SU-DHL-6 (cell line): ENCODE measurements around the gene IKBKE.

ENCODE experiments used
- H2AFZ ChIP-seq: fragments of 200-600 bp; sonication (generic); 2 replicates; pipeline ENCODE4 v1.6.1; 2014; ENCODE audit warnings: low read depth, mild to moderate bottlenecking, moderate library complexity, mixed read lengths, antibody characterized with exemption, low read length; ENCODE audit not compliant: severe bottlenecking
- H3F3A ChIP-seq: fragments of 200-600 bp; shearing (Covaris generic); 2 replicates; pipeline ENCODE4 v1.6.0; 2016; ENCODE audit warnings: antibody characterized with exemption, mild to moderate bottlenecking; ENCODE audit not compliant: insufficient read depth
- H3K27ac ChIP-seq: fragments of 200-600 bp; sonication (generic); 2 replicates; pipeline ENCODE4 v1.5.1; 2016; ENCODE audit warnings: low read depth, mild to moderate bottlenecking, low read length, moderate library complexity, mixed read lengths
- H3K27me3 ChIP-seq: fragments of 200-600 bp; sonication (generic), shearing (Covaris generic); 2 replicates; pipeline ENCODE4 v1.6.0; 2014; ENCODE audit warnings: mild to moderate bottlenecking, low read length
- H3K36me3 ChIP-seq: fragments of 200-600 bp; sonication (generic); 2 replicates; pipeline ENCODE4 v1.6.1; 2014; ENCODE audit warnings: mild to moderate bottlenecking, low read length, mixed read lengths
- H3K4me2 ChIP-seq: fragments of 300-600, 200-600 bp; shearing (Covaris generic), sonication (generic); 2 replicates; pipeline ENCODE4 v1.6.0; 2014; ENCODE audit warnings: low read length, low read depth, mild to moderate bottlenecking; ENCODE audit not compliant: poor library complexity, severe bottlenecking
- H3K4me3 ChIP-seq: fragments of 200-600 bp; sonication (generic); 2 replicates; pipeline ENCODE4 v1.5.1; 2014; ENCODE audit warnings: antibody characterized with exemption, low read length, mild to moderate bottlenecking, mixed read lengths; ENCODE audit not compliant: insufficient read depth, poor library complexity, severe bottlenecking
- H3K79me2 ChIP-seq: fragments of 200-600 bp; sonication (generic); 2 replicates; pipeline ENCODE4 v1.6.1; 2014; ENCODE audit warnings: mild to moderate bottlenecking, low read length, moderate library complexity; ENCODE audit not compliant: insufficient read depth
- H3K9ac ChIP-seq: fragments of 200-600 bp; sonication (generic); 2 replicates; pipeline ENCODE4 v1.7.0; 2014; ENCODE audit warnings: mild to moderate bottlenecking, low read length
- H3K9me2 ChIP-seq: fragments of 200-600 bp; sonication (generic); replicated peaks from 2 replicates; pipeline ENCODE4 v1.6.1; 2014; ENCODE audit warnings: low read length; ENCODE audit not compliant: insufficient read depth
- H3K9me3 ChIP-seq: fragments of 200-600 bp; sonication (generic); 2 replicates; pipeline ENCODE4 v1.6.1; 2014; ENCODE audit warnings: low read length, mixed read lengths; ENCODE audit not compliant: insufficient read depth
- H4K20me1 ChIP-seq: fragments of 200-600 bp; sonication (generic); 2 replicates; pipeline ENCODE4 v1.6.1; 2014; ENCODE audit warnings: low read depth, mild to moderate bottlenecking, antibody characterized with exemption, low read length, moderate library complexity, mixed read lengths
- EZH2phosphoT487 ChIP-seq: fragments of 200-600 bp; sonication (generic), shearing (Covaris generic); conservative IDR thresholded peaks from 2 replicates; pipeline ENCODE4 v1.6.1; 2018; ENCODE audit warnings: mild to moderate bottlenecking, antibody characterized with exemption, low read length, moderate library complexity, mixed read lengths
- TF ChIP-seq, protein P1 (sequence below): fragments of 200-600 bp; sonication (generic); IDR thresholded peaks from one replicate; pipeline ENCODE4 v1.5.1; 2017; ENCODE audit warnings: antibody characterized with exemption, mild to moderate bottlenecking, low read length, moderate library complexity; ENCODE audit not compliant: insufficient read depth, poor library complexity, severe bottlenecking

IKBKE gene

DNA sequence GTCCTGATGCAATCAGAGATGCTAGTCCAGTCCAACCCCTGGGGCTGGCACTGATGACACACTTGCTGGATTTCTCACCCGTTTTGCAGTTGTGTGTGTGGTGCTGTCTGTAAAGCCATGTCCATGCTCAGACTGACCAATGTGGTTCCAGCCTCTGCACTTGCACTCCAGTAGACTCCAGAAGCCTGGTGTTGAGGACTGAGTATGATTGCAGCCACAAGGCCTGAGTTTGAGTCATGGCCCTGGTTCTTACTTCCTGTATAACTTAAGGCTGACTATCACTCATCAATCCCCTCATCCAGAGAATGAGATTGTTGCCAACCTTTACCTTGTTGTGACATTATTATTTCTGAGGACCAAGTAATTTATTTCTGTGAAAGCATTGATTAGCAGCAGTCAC, 34.8 kb upstream of the IKBKE start:
- Histone ChIP-seq H3K9me3 (no peaks in the 10 kb centered on the region), H3K36me3 (peaks cover 4% of the 10 kb centered on the region; the same call in 1 of the 2 replicates), H4K20me1 (no peaks in the 10 kb centered on the region), H2AFZ (no peak overlapping the region), H3K4me3 (no peak overlapping the region), H3F3A (no peaks in the 10 kb centered on the region), H3K27ac (no peak overlapping the region), H3K9me2 (no peaks in the 10 kb centered on the region), H3K79me2 (no peaks in the 10 kb centered on the region), H3K9ac (no peak overlapping the region), H3K4me2 (no peak overlapping the region), H3K27me3 (no peaks in the 10 kb centered on the region)
- TF ChIP-seq, protein P1, sequence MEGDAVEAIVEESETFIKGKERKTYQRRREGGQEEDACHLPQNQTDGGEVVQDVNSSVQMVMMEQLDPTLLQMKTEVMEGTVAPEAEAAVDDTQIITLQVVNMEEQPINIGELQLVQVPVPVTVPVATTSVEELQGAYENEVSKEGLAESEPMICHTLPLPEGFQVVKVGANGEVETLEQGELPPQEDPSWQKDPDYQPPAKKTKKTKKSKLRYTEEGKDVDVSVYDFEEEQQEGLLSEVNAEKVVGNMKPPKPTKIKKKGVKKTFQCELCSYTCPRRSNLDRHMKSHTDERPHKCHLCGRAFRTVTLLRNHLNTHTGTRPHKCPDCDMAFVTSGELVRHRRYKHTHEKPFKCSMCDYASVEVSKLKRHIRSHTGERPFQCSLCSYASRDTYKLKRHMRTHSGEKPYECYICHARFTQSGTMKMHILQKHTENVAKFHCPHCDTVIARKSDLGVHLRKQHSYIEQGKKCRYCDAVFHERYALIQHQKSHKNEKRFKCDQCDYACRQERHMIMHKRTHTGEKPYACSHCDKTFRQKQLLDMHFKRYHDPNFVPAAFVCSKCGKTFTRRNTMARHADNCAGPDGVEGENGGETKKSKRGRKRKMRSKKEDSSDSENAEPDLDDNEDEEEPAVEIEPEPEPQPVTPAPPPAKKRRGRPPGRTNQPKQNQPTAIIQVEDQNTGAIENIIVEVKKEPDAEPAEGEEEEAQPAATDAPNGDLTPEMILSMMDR = no peak
- no peak for TF ChIP-seq EZH2phosphoT487

DNA sequence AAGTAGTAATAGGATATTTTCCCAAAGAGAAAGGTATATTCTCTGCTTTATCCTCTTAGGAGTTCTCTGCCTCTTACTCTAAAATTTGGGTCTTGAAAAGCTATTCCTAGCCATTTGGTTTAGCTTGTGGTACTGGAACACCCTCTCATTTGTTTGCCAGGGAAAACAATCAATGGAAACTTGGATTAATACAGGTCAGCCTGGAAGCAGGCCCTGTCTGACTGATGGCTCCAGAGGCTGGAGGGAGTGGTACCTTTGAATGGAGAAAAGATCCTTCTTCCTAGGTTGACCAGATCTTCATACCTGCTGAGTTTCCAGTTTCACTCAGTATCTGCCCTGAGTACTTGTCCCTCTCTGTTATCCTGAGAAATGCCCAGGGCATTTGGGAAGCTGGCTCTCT, 31.7 kb upstream of the IKBKE start:
- Histone ChIP-seq H3K4me3 (no peak overlapping the region), H4K20me1 (no peaks in the 10 kb centered on the region)
- TF ChIP-seq EZH2phosphoT487 = no peak
- TF ChIP-seq, protein P1 = no peak

DNA sequence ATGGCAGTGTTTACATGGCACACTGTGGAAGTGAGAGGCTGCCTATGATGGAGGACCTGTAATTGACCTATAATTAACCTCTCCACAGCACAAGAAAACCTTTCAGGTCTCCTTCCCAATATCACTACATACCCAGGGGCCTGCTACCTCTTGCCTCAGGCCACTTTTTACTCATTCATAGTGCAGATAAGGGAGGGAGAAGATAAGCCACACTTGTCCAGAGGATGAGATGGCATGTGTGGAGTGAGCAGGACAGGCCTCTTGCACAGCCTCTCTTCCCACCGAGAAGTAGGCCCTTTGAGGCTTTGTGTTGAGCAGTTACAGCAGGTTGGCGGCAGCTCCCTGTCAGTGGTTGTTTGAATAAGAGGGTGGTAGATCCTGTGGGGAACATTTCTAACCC, 31.1 kb upstream of the IKBKE start:
- TF ChIP-seq, protein P1 = no peak
- no peak for TF ChIP-seq EZH2phosphoT487
- no peaks in the 10 kb centered on the region for H3K36me3 ChIP-seq

More for the DNA sequence above, 31.7 kb upstream of the IKBKE start:
- Histone ChIP-seq H3K4me2 (no peak overlapping the region), H3K9ac (no peak overlapping the region), H3K36me3 (no peaks in the 10 kb centered on the region), H3K9me3 (no peaks in the 10 kb centered on the region), H3K27me3 (no peaks in the 10 kb centered on the region), H3K79me2 (no peaks in the 10 kb centered on the region), H3K27ac (no peak overlapping the region), H3F3A (no peaks in the 10 kb centered on the region), H3K9me2 (no peaks in the 10 kb centered on the region), H2AFZ (no peak overlapping the region)

More for the DNA sequence above, 31.1 kb upstream of the IKBKE start:
- no peaks in the 10 kb centered on the region for H3F3A ChIP-seq
- H2AFZ ChIP-seq = no peak overlapping the region
- no peak overlapping the region for H3K9ac ChIP-seq
- H4K20me1 ChIP-seq = no peaks in the 10 kb centered on the region
- H3K4me3 ChIP-seq = no peak overlapping the region
- no peaks in the 10 kb centered on the region for H3K9me2 ChIP-seq
- no peaks in the 10 kb centered on the region for H3K79me2 ChIP-seq
- no peaks in the 10 kb centered on the region for H3K27me3 ChIP-seq
- no peak overlapping the region for H3K27ac ChIP-seq
- H3K9me3 ChIP-seq = no peaks in the 10 kb centered on the region
- H3K4me2 ChIP-seq = no peak overlapping the region
